Effector CD8-positive, alpha-beta T cell (primary cell): Measurements from ENCODE around the gene DCANP1.
"Not testable (repeated sequence)": the region's sequence is repeated elsewhere in the genome, so short reads cannot be mapped to it uniquely, and the experiment has no call there.

Experiments
- DNase-seq: peaks from one replicate; lab custom pipeline; 2025; lab: John Stamatoyannopoulos, UW
- total RNA-seq, 4 experiments: gene quantifications; one replicate each; lab custom pipeline; 2026; lab: John Stamatoyannopoulos, UW

DCANP1 gene
- 0 reads per million in 4 experiments for total RNA-seq

- no peak for DNase-seq
Observed at GRCh38 chr5:135447298-135447929, at the start of gene DCANP1. Gene DCANP1, minus strand, starts transcription at chr5:135447348. Its CDS starts 240 bp downstream, at chr5:135447108.

GRCh38 chr5:135495531-135495930 lies 48.4 kb upstream of the DCANP1 start:
- DNase-seq = not testable (repeated sequence)

- no peak for DNase-seq
Observed at GRCh38 chr5:135494196-135494595, 47.0 kb upstream of the DCANP1 start.

GRCh38 chr5:135493406-135494180 lies 46.4 kb upstream of the DCANP1 start:
- DNase-seq = no peak

GRCh38 chr5:135492319-135492626 lies 45.1 kb upstream of the DCANP1 start:
- DNase-seq = no peak

- no peak for DNase-seq
Observed at GRCh38 chr5:135491552-135492318, 44.6 kb upstream of the DCANP1 start.

- no peak for DNase-seq
Observed at GRCh38 chr5:135491038-135491551, 43.9 kb upstream of the DCANP1 start.

- DNase-seq = no peak
Observed at GRCh38 chr5:135490245-135491037, 43.3 kb upstream of the DCANP1 start.

- DNase-seq = no peak
Observed at GRCh38 chr5:135489466-135490244, 42.5 kb upstream of the DCANP1 start.

GRCh38 chr5:135488727-135489465 lies 41.7 kb upstream of the DCANP1 start:
- no peak for DNase-seq

- DNase-seq = no peak
Observed at GRCh38 chr5:135487839-135488514, 40.8 kb upstream of the DCANP1 start.

- no peak for DNase-seq
Observed at GRCh38 chr5:135487037-135487395, 39.9 kb upstream of the DCANP1 start.

GRCh38 chr5:135486131-135487036 lies 39.2 kb upstream of the DCANP1 start:
- DNase-seq = no peak

- no peak for DNase-seq
Observed at GRCh38 chr5:135484674-135485086, 37.5 kb upstream of the DCANP1 start.

- no peak for DNase-seq
Observed at GRCh38 chr5:135483254-135483653, 36.1 kb upstream of the DCANP1 start.

- DNase-seq = no peak
Observed at GRCh38 chr5:135482381-135482933, 35.3 kb upstream of the DCANP1 start.

GRCh38 chr5:135481909-135482311 lies 34.8 kb upstream of the DCANP1 start:
- DNase-seq = no peak

GRCh38 chr5:135481387-135481786 lies 34.2 kb upstream of the DCANP1 start:
- DNase-seq = no peak
